Gastroesophageal sphincter (tissue), 3 donors: Measurements from ENCODE around the gene TOM1L2.

Experiments used
- EP300 ChIP-seq: sonication (generic); formaldehyde crosslinking; IDR thresholded peaks from one replicate; pipeline ENCODE4 v1.6.1; 2017; ENCODE audit warnings: antibody characterized with exemption, mild to moderate bottlenecking
- POLR2A ChIP-seq, 2 donors: fragments of 450-650 bp; IDR thresholded peaks; one replicate each; pipeline ENCODE4 v1.6.1; 2017; ENCODE audit warnings: antibody characterized with exemption in 2 of 2, mild to moderate bottlenecking in 2 of 2, moderate library complexity in 1 of 2
- POLR2AphosphoS5 ChIP-seq: sonication (generic); formaldehyde crosslinking; IDR thresholded peaks from one replicate; pipeline ENCODE4 v1.6.1; 2017; ENCODE audit warnings: antibody characterized with exemption
- TF ChIP-seq, protein P1 (sequence below), 4 experiments: fragments of 200-600 bp in 2 of 4; fragments of 450-650 bp in 2 of 4; sonication (generic) in 1 of 4; IDR thresholded peaks; one replicate each; pipeline ENCODE4 v1.5.1; 2017 to 2019; ENCODE audit warnings: antibody characterized with exemption in 4 of 4, mild to moderate bottlenecking in 2 of 4, moderate library complexity in 2 of 4

GRCh38 chr17:17822616-17823015, 149.6 kb downstream of the TOM1L2 start:
- TF ChIP-seq EP300: no peak
- no peak for TF ChIP-seq POLR2AphosphoS5
- TF ChIP-seq, protein P1, sequence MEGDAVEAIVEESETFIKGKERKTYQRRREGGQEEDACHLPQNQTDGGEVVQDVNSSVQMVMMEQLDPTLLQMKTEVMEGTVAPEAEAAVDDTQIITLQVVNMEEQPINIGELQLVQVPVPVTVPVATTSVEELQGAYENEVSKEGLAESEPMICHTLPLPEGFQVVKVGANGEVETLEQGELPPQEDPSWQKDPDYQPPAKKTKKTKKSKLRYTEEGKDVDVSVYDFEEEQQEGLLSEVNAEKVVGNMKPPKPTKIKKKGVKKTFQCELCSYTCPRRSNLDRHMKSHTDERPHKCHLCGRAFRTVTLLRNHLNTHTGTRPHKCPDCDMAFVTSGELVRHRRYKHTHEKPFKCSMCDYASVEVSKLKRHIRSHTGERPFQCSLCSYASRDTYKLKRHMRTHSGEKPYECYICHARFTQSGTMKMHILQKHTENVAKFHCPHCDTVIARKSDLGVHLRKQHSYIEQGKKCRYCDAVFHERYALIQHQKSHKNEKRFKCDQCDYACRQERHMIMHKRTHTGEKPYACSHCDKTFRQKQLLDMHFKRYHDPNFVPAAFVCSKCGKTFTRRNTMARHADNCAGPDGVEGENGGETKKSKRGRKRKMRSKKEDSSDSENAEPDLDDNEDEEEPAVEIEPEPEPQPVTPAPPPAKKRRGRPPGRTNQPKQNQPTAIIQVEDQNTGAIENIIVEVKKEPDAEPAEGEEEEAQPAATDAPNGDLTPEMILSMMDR (IDR thresholded peaks at IDR 0.05): no peak
- TF ChIP-seq POLR2A (IDR thresholded peaks at IDR 0.05): no peak
